Mucosa of descending colon (tissue), 3 donors: ENCODE data around the gene LARP6. TPM values are rescaled to one million over a fixed set of nuclear protein-coding genes. Genes with fewer than 3 reads are reported as not detected.

Experiments
- ATAC-seq: fragments of 200-7000 bp; cut with Tn5 transposase; one replicate; pipeline ENCODE4 v1.9.1; 2020; ENCODE audit warnings: mild to moderate bottlenecking, moderate library complexity
- DNase-seq, 3 donors: peaks; one replicate each; pipeline ENCODE4 v3.0.0-alpha.2; 2020
- H3K36me3 ChIP-seq: fragments of 200-600 bp; one replicate; pipeline ENCODE4 v1.8.0; 2021; ENCODE audit warnings: low read depth, mild to moderate bottlenecking
- H3K4me1 ChIP-seq: fragments of 200-600 bp; one replicate; pipeline ENCODE4 v1.8.0; 2021; ENCODE audit warnings: low read depth, mild to moderate bottlenecking
- H3K4me3 ChIP-seq: fragments of 200-600 bp; one replicate; pipeline ENCODE4 v1.8.0; 2021; ENCODE audit warnings: mild to moderate bottlenecking
- H3K9me3 ChIP-seq: fragments of 200-600 bp; one replicate; pipeline ENCODE4 v1.8.0; 2021; ENCODE audit warnings: mild to moderate bottlenecking
- CTCF ChIP-seq: fragments of 200-600 bp; IDR thresholded peaks from one replicate; pipeline ENCODE4 v1.8.0; 2022; ENCODE audit warnings: antibody characterized with exemption, mild to moderate bottlenecking
- intact Hi-C, 2 donors: fragments of 100-400 bp; cut with DNase I in 1 of 2; cut with micrococcal nuclease in 1 of 2; formaldehyde crosslinking; loops; one replicate each; pipeline versions ENCODE4 v1.11.0 to v1.11.1; 2022; cut with DNase I, micrococcal nuclease
- total RNA-seq, 3 donors: library from RNA; stranded (reverse); fragmentation: NEBNext Ultra II Directional in 2 of 3; extraction: Animal tissue kit (Norgen Biotek cat#: 25700) in 2 of 3; gene quantifications; one replicate each; pipeline versions ENCODE4 v1.2.1 to v1.2.4, GENCODE V29; 2021 to 2023
- donor health status: DM: no; HTN: no; CAD: no; lungs with moderate emphysema.
- donor health status: DM: no; HTN: no; CAD: no.
- donor health status: DM: no; HTN: yes; CAD: no.

Gene LARP6
- total RNA-seq, 3 donors from 2014 or later = 0.55 to 24.8 (median 3.8) TPM

GRCh38 chr15:70856884-70857561 lies 3.1 kb upstream of the LARP6 start:
- no peak for TF ChIP-seq CTCF
- no peaks in the 10 kb centered on the region for H3K9me3 ChIP-seq
- H3K4me1 ChIP-seq = no peaks in the 10 kb centered on the region

GRCh38 chr15:70856177-70856883 lies 2.4 kb upstream of the LARP6 start:
- H3K9me3 ChIP-seq = no peaks in the 10 kb centered on the region

More at GRCh38 chr15:70856884-70857561, 3.1 kb upstream of the LARP6 start:
- Histone ChIP-seq H3K36me3 (no peaks in the 10 kb centered on the region), H3K4me3 (no peak overlapping the region)
- ATAC-seq (peak; percentile 62), DNase-seq (peak in 1 of 3 donors; percentile 65)
- intact Hi-C loops = no loop called here

GRCh38 chr15:70855764-70856163 lies 1.8 kb upstream of the LARP6 start:
- no peaks in the 10 kb centered on the region for H3K36me3 ChIP-seq
- no peaks in the 10 kb centered on the region for H3K9me3 ChIP-seq
- H3K4me1 ChIP-seq = no peaks in the 10 kb centered on the region
- DNase-seq (no peak), ATAC-seq (no peak)
- TF ChIP-seq CTCF = no peak
- intact Hi-C loops = no loop called here
- no peak overlapping the region for H3K4me3 ChIP-seq

More at GRCh38 chr15:70856177-70856883, 2.4 kb upstream of the LARP6 start:
- H3K4me3 ChIP-seq = no peak overlapping the region
- no peaks in the 10 kb centered on the region for H3K4me1 ChIP-seq
- ATAC-seq = no peak
- H3K36me3 ChIP-seq = no peaks in the 10 kb centered on the region
- TF ChIP-seq CTCF = no peak
- intact Hi-C loops = no loop called here
- DNase-seq = no peak

- H3K9me3 ChIP-seq = no peaks in the 10 kb centered on the region
- intact Hi-C loops = no loop called here
- no peaks in the 10 kb centered on the region for H3K4me1 ChIP-seq
- no peaks in the 10 kb centered on the region for H3K36me3 ChIP-seq
- TF ChIP-seq CTCF = no peak
- no peak for ATAC-seq
- H3K4me3 ChIP-seq = no peak overlapping the region
- no peak for DNase-seq
Observed at GRCh38 chr15:70854666-70854976, 664 bp upstream of the LARP6 start.

- Histone ChIP-seq H3K36me3 (no peaks in the 10 kb centered on the region), H3K9me3 (no peaks in the 10 kb centered on the region), H3K4me3 (peak overlapping the region; percentile 9), H3K4me1 (no peaks in the 10 kb centered on the region)
- DNase-seq = no peak
- no peak for TF ChIP-seq CTCF
- ATAC-seq = peak; percentile 44
- intact Hi-C loops = no loop called here
Observed at GRCh38 chr15:70853318-70853972, 512 bp downstream of the LARP6 start.
